Measurements from ENCODE around the gene MAL.

- TF ChIP-seq CTCF (IDR thresholded peaks at IDR 0.05) (no peak), POLR2AphosphoS5 (IDR thresholded peaks at IDR 0.05) (no peak)
These were observed 24.4 kb upstream of the MAL start for GRCh38 chr2:95001051-95001562.

Measured in prostate gland (tissue), 2 donors.